HG02938 (cell line): ENCODE results near the gene SMARCD3.

Source experiments
- ATAC-seq: cut with Tn5 transposase; IDR thresholded peaks from one replicate; pipeline ENCODE4 v1.9.1; 2021; ENCODE audit warnings: mild to moderate bottlenecking, moderate library complexity; ENCODE audit not compliant: unreplicated experiment

The SMARCD3 gene

DNA sequence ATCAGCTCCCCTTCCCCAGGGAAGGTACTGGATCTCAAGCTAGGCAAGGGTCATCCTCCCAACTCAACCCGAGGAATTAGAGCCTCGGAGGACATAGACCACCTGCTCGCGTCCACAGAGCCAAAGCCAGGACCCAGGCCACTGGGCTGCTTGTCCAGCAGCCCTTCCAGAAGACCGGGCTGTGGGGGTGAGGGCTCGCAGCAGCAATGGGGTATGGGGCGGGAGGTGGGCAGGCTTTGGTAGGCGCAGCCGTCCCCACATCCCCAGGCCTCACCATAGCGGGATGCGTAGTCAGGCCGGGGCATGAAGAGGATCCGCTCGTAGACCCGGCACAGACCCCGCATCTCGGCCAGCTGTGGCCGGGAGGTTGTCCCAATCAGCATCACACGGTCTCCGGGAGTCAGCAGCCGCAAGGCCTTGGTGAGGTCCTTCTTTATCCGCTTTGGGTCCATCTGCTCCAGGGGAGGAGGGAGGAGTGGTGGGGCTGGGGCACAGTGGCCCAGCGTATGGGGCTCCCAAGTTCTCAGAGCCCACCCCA lies 56.4 kb downstream of the SMARCD3 start:
- no peak for ATAC-seq

DNA sequence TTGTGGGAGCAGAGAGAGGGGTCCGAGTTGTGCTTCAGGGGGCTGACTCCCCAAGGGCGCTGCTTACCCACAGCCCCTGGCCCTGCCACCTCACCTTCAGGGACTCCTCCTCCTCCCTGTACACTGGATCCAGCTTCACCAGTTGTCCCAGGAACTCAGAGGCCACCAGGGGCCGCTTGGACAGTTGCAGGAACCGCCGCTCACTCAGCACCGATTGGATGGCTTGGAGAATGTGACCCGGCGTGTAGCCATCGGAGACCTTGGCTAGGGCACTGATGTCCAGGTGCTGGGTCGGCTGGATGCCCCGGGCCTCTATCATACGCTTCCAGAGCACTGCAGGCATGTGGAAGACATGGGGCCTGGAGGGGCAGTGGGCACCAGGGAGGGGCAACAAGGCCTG lies 57.0 kb downstream of the SMARCD3 start:
- no peak for ATAC-seq

DNA sequence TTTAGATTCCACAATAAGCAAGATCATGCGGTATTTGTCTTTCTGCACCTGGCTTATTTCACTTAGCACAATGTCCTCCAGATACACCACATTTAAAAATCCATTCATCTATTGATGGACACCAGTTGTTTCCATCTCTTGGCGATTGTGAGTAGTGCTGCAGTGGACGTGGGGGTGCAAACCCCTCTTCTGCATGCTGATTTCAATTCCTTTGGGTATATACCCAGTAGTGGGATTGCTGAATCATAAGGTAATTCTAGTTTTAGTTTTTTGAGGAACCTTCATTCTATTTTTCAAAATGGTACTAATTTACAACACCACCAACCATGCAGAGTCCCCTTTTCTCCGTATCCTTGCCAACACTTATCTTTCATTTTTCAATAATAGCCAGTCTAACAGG lies 59.5 kb downstream of the SMARCD3 start:
- no peak for ATAC-seq
